ENCODE measurements around the gene CAMK1.
A peak's percentile ranks its signal among the peaks of the same experiment; 100 is the strongest.

CAMK1 gene

GRCh38 chr3:9769426-9770275, at the start of gene CAMK1:
Gene CAMK1, minus strand, starts transcription at chr3:9769947. Its CDS starts 2,198 bp downstream, at chr3:9767749.
- DNase-seq (ENCODE audit: low spot score), result peak; percentile 56

GRCh38 chr3:9818666-9819335, 49.1 kb upstream of the CAMK1 start:
- DNase-seq (ENCODE audit: low spot score), result no peak

GRCh38 chr3:9817436-9817835, 47.7 kb upstream of the CAMK1 start:
- DNase-seq (ENCODE audit: low spot score), result no peak

GRCh38 chr3:9815986-9816385, 46.2 kb upstream of the CAMK1 start:
- DNase-seq (ENCODE audit: low spot score), result no peak

- DNase-seq (ENCODE audit: low spot score), result no peak
These were observed 43.2 kb upstream of the CAMK1 start for GRCh38 chr3:9812870-9813483.

GRCh38 chr3:9810846-9811245, 41.1 kb upstream of the CAMK1 start:
- DNase-seq (ENCODE audit: low spot score), result no peak

- DNase-seq (ENCODE audit: low spot score), result no peak
These were observed 40.7 kb upstream of the CAMK1 start for GRCh38 chr3:9810433-9810770.

- peak; percentile 60 for DNase-seq (ENCODE audit: low spot score)
These were observed 40.1 kb upstream of the CAMK1 start, which contains the start of gene TTLL3 for GRCh38 chr3:9809615-9810432. Gene TTLL3, plus strand, starts transcription at chr3:9810262. Its CDS starts 400 bp downstream, at chr3:9810662.

- DNase-seq (ENCODE audit: low spot score), result no peak
These were observed 39.5 kb upstream of the CAMK1 start for GRCh38 chr3:9809239-9809614.

GRCh38 chr3:9808345-9809037, 38.7 kb upstream of the CAMK1 start:
- peak; percentile 35 for DNase-seq (ENCODE audit: low spot score)

GRCh38 chr3:9807981-9808344, 38.2 kb upstream of the CAMK1 start:
- DNase-seq (ENCODE audit: low spot score), result no peak

- no peak for DNase-seq (ENCODE audit: low spot score)
These were observed 37.2 kb upstream of the CAMK1 start for GRCh38 chr3:9806688-9807589.

GRCh38 chr3:9806137-9806536, 36.4 kb upstream of the CAMK1 start:
- DNase-seq (ENCODE audit: low spot score), result no peak

- DNase-seq (ENCODE audit: low spot score), result no peak
These were observed 35.2 kb upstream of the CAMK1 start for GRCh38 chr3:9804996-9805395.

- no peak for DNase-seq (ENCODE audit: low spot score)
These were observed 33.7 kb upstream of the CAMK1 start for GRCh38 chr3:9803494-9803893.

- DNase-seq (ENCODE audit: low spot score), result no peak
These were observed 30.8 kb upstream of the CAMK1 start for GRCh38 chr3:9800529-9800928.

- DNase-seq (ENCODE audit: low spot score), result no peak
These were observed 27.6 kb upstream of the CAMK1 start for GRCh38 chr3:9797196-9797945.

- DNase-seq (ENCODE audit: low spot score), result no peak
These were observed 25.5 kb upstream of the CAMK1 start for GRCh38 chr3:9795207-9795606.

- DNase-seq (ENCODE audit: low spot score), result no peak
These were observed 24.7 kb upstream of the CAMK1 start for GRCh38 chr3:9794400-9794799.
